ENCODE data around the gene RASSF3.

RASSF3 gene

DNA sequence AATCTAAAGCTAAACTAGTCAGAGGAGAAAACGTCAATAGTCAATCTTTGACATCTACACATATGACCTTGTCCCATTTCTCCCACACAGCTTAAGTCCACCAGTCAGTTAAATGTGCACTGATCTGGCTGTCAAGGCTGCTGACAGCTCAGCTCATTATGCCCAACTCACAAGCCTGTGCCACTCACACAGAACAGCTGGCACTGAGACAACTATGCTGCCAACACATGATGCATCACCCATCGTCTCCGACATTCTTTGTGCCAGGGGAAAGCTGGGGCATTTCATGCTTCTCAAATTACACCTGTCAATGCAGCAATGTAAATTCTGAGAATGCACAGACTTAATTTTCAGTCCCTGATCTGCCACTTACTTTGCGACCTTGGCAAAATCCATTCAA is 123.6 kb downstream of the RASSF3 start:
- no peak for DNase-seq (ENCODE audit: low read depth)
- TF ChIP-seq, protein P1, sequence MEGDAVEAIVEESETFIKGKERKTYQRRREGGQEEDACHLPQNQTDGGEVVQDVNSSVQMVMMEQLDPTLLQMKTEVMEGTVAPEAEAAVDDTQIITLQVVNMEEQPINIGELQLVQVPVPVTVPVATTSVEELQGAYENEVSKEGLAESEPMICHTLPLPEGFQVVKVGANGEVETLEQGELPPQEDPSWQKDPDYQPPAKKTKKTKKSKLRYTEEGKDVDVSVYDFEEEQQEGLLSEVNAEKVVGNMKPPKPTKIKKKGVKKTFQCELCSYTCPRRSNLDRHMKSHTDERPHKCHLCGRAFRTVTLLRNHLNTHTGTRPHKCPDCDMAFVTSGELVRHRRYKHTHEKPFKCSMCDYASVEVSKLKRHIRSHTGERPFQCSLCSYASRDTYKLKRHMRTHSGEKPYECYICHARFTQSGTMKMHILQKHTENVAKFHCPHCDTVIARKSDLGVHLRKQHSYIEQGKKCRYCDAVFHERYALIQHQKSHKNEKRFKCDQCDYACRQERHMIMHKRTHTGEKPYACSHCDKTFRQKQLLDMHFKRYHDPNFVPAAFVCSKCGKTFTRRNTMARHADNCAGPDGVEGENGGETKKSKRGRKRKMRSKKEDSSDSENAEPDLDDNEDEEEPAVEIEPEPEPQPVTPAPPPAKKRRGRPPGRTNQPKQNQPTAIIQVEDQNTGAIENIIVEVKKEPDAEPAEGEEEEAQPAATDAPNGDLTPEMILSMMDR (IDR thresholded peaks at IDR 0.05; ENCODE audit: low read length, missing control alignments): no peak
- H3K4me3 ChIP-seq (replicated peaks; ENCODE audit: low read depth, low read length): no peak overlapping the region

DNA sequence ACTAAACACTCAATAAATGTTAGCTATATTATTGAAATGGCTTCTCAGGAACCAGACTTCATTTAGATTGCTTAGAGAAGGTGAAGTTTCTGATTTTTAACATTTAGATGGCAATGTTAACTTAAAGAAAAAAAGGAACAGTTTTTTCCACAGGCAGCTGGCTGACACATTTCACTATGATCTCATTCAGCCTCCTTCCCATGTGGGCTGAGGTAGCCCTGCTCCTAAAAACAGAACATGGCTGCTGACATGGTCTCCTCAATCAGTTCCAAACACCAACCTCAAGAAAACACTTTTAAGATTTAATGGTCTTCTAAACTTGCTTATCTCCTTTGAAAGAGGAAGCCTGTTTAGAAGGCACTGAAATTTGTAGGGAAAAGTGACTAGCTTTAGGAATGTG is 125.1 kb downstream of the RASSF3 start:
- H3K4me3 ChIP-seq (replicated peaks; ENCODE audit: low read depth, low read length): no peak overlapping the region
- TF ChIP-seq, protein P1 (IDR thresholded peaks at IDR 0.05; ENCODE audit: low read length, missing control alignments): no peak
- no peak for DNase-seq (ENCODE audit: low read depth)

DNA sequence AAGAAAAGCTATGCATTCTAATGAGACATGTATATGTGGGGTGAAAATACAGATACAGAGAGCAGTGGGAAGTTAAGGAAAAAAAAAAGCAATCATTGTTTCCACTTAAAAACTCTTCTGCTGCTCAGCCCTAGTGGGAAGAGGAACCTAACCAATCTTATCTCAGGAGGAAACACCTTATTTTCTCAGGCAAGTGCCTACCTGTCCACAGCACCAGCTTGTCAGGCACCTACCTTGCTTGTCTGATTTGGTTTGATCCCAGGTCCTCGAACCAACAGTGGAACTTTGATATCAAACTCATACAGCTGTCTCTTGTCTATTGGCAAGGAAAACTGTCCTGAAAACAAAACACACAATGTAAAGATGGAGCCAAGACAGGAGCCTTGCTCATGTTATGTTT is 126.5 kb downstream of the RASSF3 start:
- no peak overlapping the region for H3K4me3 ChIP-seq (replicated peaks; ENCODE audit: low read depth, low read length)
- TF ChIP-seq, protein P1 (IDR thresholded peaks at IDR 0.05; ENCODE audit: low read length, missing control alignments): no peak
- no peak for DNase-seq (ENCODE audit: low read depth)

DNA sequence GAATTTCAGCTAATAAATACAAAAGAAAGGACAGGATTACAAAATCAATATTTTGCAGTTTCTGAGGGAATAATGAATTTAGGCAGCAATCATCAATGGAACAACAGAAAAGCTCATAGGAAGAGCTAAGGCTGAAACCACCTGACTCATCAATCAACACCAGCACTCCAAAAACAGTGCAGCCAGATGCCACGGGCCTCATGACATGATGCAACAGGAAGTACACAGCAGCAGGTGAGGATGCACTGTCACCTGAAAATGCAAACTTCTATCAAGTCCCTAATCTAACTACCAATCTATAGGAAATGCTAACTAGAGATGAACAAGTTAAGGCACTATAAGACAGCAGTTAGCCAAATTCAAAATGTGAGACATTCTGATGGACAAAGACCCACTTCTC is 127.2 kb downstream of the RASSF3 start:
- TF ChIP-seq, protein P1 (IDR thresholded peaks at IDR 0.05; ENCODE audit: low read length, missing control alignments): no peak
- no peak for DNase-seq (ENCODE audit: low read depth)
- no peak overlapping the region for H3K4me3 ChIP-seq (replicated peaks; ENCODE audit: low read depth, low read length)

DNA sequence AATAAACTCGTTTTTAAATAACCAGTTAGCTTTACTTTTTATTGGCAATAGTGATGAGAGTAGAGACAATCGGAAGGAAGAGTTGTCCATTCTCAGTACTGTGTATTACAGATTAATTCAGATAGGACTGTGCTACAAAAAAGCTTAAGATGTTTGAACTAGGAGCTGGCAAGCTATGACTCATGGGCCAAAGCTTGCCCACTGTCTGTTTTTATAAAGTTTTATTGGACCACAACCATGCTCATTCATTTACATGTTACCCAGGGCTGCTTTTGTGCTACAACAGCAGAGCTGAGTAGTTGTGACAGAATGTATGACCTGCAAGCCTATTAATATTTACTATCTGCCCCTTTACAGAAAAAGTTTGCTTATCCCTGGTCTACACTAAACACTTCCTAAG is 129.5 kb downstream of the RASSF3 start:
- no peak for DNase-seq (ENCODE audit: low read depth)
- no peak overlapping the region for H3K4me3 ChIP-seq (replicated peaks; ENCODE audit: low read depth, low read length)
- TF ChIP-seq, protein P1 (IDR thresholded peaks at IDR 0.05; ENCODE audit: low read length, missing control alignments): no peak

DNA sequence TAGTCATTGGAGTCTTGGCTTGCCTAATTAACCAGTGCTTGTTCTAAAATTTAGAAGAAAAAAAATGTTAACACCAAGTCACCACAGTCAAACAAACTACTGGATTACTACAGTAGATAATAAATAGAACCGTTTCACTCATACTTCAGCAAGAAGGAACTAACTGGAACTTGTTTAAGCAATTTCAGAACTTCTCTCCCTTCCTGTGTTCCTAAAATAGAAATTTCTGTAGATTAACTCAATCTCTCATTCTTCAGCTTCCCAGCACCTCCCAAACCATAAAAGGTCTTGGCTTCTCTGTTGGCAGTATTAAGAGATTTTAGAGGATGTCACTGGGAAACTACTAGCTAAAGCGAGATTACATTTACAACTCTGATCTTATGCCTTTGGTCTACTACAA is 130.4 kb downstream of the RASSF3 start:
- TF ChIP-seq, protein P1 (IDR thresholded peaks at IDR 0.05; ENCODE audit: low read length, missing control alignments): no peak
- no peak overlapping the region for H3K4me3 ChIP-seq (replicated peaks; ENCODE audit: low read depth, low read length)
- DNase-seq (ENCODE audit: low read depth): peak; percentile 44

DNA sequence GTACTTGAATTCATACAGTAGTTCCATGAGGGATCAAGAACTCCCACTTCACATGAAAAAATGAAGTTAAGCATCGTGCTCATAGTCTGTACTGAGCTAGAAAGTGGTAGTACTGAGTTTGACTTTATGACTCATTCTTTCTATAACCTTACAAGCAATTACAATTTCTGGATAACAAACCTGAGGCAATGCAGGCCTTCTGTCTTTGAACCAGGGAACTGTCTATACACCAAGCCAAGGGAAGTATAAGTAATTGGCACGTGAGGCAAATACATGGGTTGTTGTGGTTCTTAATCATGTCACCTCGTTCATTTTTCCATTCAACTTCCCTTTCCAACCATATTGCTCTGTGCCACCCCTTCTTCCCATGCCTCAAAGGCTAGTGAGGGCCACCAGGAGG is 132.1 kb downstream of the RASSF3 start:
- DNase-seq (ENCODE audit: low read depth): no peak
- H3K4me3 ChIP-seq (replicated peaks; ENCODE audit: low read depth, low read length): no peak overlapping the region
- TF ChIP-seq, protein P1 (IDR thresholded peaks at IDR 0.05; ENCODE audit: low read length, missing control alignments): no peak

Data from fibroblast of pulmonary artery (primary cell).